HL-60 (cell line): Measurements from ENCODE around the gene RITA1.

ENCODE experiments used
- DNase-seq, 2 experiments: peaks; one replicate each; pipeline ENCODE4 v3.0.0-alpha.2; 2010 to 2020; ENCODE audit warnings: low read depth in 1 of 2, low spot score in 1 of 2
- H3K27ac ChIP-seq: fragments of 250-450 bp; sonication (Bioruptor Pico); replicated peaks from 2 replicates; pipeline ENCODE4 v1.5.1; 2020; ENCODE audit warnings: mild to moderate bottlenecking, moderate library complexity
- H3K27me3 ChIP-seq: fragments of 250-450 bp; sonication (Bioruptor Pico); 2 replicates; pipeline ENCODE4 v1.5.1; 2021; ENCODE audit warnings: mild to moderate bottlenecking, moderate library complexity; ENCODE audit not compliant: insufficient read depth, poor library complexity, severe bottlenecking
- H3K4me3 ChIP-seq: replicated peaks from 2 replicates; pipeline ENCODE4 v1.5.1; 2011; ENCODE audit warnings: mild to moderate bottlenecking, control low read depth, low read length; ENCODE audit not compliant: insufficient read depth
- GABPA ChIP-seq: IDR thresholded peaks from 2 replicates; pipeline ENCODE4 v1.6.1; 2012; ENCODE audit warnings: low read depth
- POLR2AphosphoS5 ChIP-seq: IDR thresholded peaks from 2 replicates; pipeline ENCODE4 v1.6.1; 2012; ENCODE audit warnings: low read depth
- SPI1 ChIP-seq: IDR thresholded peaks from 2 replicates; pipeline ENCODE4 v1.6.1; 2012; ENCODE audit warnings: low read depth, mild to moderate bottlenecking, borderline replicate concordance
- TF ChIP-seq, protein P1 (sequence below): IDR thresholded peaks from 2 replicates; pipeline ENCODE4 v1.6.1; 2012; ENCODE audit warnings: low read depth; ENCODE audit not compliant: insufficient replicate concordance
- TF ChIP-seq, protein P2 (sequence below): IDR thresholded peaks from one replicate; pipeline ENCODE4 v1.5.1; 2011; ENCODE audit warnings: low read length, control low read depth, inconsistent platforms; ENCODE audit not compliant: insufficient read depth

The RITA1 gene

DNA sequence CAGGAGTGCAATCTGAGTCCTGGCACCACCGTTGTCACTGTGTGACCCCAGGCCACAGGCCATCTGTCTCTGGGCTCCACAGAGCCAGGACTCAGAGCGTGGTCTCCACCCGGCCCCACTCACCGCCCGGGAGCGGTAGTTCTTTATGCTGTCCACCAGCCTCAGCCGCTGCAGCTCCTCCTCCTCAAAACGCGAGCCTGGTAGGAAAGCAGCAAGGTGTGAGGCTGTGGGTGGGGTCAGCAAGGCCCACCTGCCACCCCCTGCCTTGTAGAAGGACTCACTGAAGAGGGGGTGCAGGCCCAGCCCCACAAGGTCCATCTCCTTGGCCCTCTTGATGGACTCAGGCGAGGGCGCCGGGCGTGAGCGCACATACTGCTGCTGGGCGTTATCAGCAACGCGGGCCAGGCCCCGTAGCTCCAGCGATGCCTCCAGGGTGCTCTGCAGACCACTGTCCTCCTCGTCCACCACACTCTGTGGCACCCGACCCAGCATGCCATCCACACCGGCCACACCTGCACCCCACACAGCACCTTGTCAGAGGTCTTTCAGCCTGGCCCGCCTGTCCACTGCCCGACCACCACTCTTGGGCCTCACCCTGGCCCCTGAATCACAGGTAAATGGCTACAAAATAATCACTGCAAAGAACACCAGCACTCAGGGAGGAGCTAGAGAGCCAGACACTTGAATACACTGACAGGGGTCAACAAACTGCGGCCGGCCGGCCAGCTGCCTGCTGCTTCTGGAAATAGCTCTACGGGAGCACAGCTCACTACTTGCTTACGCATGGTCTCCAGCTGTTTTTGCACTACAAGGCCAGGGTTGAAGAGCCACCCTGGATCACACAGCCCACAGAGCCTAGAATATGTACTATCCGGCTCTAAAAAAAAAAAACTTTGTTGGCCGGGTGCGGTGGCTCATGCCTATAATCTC is 19.7 kb upstream of the RITA1 start:
- no peak for TF ChIP-seq SPI1
- TF ChIP-seq, protein P1, sequence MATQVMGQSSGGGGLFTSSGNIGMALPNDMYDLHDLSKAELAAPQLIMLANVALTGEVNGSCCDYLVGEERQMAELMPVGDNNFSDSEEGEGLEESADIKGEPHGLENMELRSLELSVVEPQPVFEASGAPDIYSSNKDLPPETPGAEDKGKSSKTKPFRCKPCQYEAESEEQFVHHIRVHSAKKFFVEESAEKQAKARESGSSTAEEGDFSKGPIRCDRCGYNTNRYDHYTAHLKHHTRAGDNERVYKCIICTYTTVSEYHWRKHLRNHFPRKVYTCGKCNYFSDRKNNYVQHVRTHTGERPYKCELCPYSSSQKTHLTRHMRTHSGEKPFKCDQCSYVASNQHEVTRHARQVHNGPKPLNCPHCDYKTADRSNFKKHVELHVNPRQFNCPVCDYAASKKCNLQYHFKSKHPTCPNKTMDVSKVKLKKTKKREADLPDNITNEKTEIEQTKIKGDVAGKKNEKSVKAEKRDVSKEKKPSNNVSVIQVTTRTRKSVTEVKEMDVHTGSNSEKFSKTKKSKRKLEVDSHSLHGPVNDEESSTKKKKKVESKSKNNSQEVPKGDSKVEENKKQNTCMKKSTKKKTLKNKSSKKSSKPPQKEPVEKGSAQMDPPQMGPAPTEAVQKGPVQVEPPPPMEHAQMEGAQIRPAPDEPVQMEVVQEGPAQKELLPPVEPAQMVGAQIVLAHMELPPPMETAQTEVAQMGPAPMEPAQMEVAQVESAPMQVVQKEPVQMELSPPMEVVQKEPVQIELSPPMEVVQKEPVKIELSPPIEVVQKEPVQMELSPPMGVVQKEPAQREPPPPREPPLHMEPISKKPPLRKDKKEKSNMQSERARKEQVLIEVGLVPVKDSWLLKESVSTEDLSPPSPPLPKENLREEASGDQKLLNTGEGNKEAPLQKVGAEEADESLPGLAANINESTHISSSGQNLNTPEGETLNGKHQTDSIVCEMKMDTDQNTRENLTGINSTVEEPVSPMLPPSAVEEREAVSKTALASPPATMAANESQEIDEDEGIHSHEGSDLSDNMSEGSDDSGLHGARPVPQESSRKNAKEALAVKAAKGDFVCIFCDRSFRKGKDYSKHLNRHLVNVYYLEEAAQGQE: no peak
- TF ChIP-seq, protein P2, sequence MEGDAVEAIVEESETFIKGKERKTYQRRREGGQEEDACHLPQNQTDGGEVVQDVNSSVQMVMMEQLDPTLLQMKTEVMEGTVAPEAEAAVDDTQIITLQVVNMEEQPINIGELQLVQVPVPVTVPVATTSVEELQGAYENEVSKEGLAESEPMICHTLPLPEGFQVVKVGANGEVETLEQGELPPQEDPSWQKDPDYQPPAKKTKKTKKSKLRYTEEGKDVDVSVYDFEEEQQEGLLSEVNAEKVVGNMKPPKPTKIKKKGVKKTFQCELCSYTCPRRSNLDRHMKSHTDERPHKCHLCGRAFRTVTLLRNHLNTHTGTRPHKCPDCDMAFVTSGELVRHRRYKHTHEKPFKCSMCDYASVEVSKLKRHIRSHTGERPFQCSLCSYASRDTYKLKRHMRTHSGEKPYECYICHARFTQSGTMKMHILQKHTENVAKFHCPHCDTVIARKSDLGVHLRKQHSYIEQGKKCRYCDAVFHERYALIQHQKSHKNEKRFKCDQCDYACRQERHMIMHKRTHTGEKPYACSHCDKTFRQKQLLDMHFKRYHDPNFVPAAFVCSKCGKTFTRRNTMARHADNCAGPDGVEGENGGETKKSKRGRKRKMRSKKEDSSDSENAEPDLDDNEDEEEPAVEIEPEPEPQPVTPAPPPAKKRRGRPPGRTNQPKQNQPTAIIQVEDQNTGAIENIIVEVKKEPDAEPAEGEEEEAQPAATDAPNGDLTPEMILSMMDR: no peak
- TF ChIP-seq POLR2AphosphoS5: no peak
- TF ChIP-seq GABPA: no peak
- H3K27ac ChIP-seq: no peak overlapping the region

DNA sequence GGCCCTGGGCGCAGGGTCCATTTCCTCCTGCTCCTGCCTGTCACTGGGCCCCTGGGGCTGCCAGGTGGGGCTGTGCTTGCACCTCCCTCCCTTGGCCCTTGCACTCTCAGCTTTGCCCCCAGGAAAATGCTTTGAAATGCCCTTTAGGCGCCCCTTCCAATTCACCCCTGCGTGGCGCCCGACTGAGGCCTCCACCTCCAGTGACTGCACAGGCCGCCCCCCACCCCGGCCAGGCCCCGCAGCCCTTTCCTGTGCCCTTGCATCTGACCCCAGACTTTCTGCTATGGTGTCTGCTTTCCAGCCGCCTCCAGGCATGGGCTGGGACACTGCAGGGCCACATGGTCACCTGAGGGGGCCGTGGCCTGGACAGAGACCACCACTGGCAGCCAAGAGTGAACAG is 17.7 kb upstream of the RITA1 start:
- TF ChIP-seq SPI1 (no peak), GABPA (no peak), POLR2AphosphoS5 (no peak)
- TF ChIP-seq, protein P2: no peak
- TF ChIP-seq, protein P1: no peak
- Histone ChIP-seq H3K4me3 (no peak overlapping the region), H3K27me3 (no peaks in the 10 kb centered on the region), H3K27ac (no peak overlapping the region)
- DNase-seq: no peak

More for the DNA sequence above, 19.7 kb upstream of the RITA1 start:
- no peaks in the 10 kb centered on the region for H3K27me3 ChIP-seq
- no peak for DNase-seq
- no peak overlapping the region for H3K4me3 ChIP-seq

DNA sequence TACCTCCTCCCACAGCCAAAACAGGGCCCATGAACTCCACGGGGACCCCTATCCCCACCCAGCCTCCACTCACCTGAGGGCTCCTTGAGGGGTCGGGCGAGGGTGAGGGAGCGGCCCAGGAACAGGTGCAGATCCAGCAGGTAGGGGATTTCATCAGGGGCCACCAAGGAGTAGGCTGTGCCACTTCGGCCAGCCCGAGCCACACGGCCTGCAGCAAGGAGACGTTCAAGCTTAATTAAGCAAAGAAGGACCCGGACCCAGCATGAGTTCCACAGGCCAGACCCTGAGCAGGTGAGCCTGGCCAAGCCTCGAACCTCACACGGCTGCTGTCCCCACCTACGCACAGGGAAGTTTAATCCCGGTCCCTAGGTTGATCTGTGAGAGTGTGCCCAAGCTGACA is 15.8 kb upstream of the RITA1 start:
- no peak overlapping the region for H3K27ac ChIP-seq
- no peaks in the 10 kb centered on the region for H3K27me3 ChIP-seq
- TF ChIP-seq, protein P1: no peak
- TF ChIP-seq, protein P2: no peak
- no peak for TF ChIP-seq GABPA
- no peak for TF ChIP-seq POLR2AphosphoS5
- no peak for TF ChIP-seq SPI1
- no peak overlapping the region for H3K4me3 ChIP-seq
- no peak for DNase-seq
